Measurements from ENCODE around the gene CPD. TPM values are rescaled to one million over a fixed set of nuclear protein-coding genes. Genes with fewer than 3 reads are reported as not detected.

The CPD gene
- total RNA-seq, 2 experiments from 2014 or later: 26.2 to 30.7 TPM

GRCh38 chr17:30354701-30355100 lies 24.0 kb upstream of the CPD start:
- no peak overlapping the region for H3K4me3 ChIP-seq (ENCODE audit: low read length)
- H3K36me3 ChIP-seq (ENCODE audit: insufficient read depth, low read length): no peaks in the 10 kb centered on the region
- H3K9me3 ChIP-seq (ENCODE audit: control insufficient read depth in 1 of 2, insufficient read depth in 1 of 2, low read length in 2 of 2): no peaks in the 10 kb centered on the region
- Mint-ChIP-seq H3K27me3 (no peaks in the 10 kb centered on the region), H3K36me3 (ENCODE audit: low read depth) (no peaks in the 10 kb centered on the region), H3K4me3 (no peak overlapping the region), H3K27ac (no peak overlapping the region), H3K4me1 (ENCODE audit: low read depth) (no peaks in the 10 kb centered on the region), H3K9me3 (no peaks in the 10 kb centered on the region)
- CTCF ChIA-PET: interaction anchor here (0.8 kb wide), 1 partner anchor 18 kb away, joined by 4 read pairs; no protein-coding TSS in a partner anchor
- POLR2A ChIA-PET: no interaction called here
- no peak for ATAC-seq (ENCODE audit: poor library complexity)
- H3K4me1 ChIP-seq (ENCODE audit: insufficient read depth, low read length): no peaks in the 10 kb centered on the region
- H3K27me3 ChIP-seq (ENCODE audit: control insufficient read depth in 1 of 2, insufficient read depth in 2 of 2, low read length in 2 of 2): no peaks in the 10 kb centered on the region
- no peak overlapping the region for H3K27ac ChIP-seq (ENCODE audit: low read depth in 1 of 2, low read length in 2 of 2)
- DNase-seq: no peak
- intact Hi-C loops (cut with DNase I, micrococcal nuclease): no loop called here
- no peak for TF ChIP-seq CTCF (IDR thresholded peaks at IDR 0.05)

GRCh38 chr17:30357476-30357875 lies 21.3 kb upstream of the CPD start:
- Histone ChIP-seq H3K4me1 (ENCODE audit: insufficient read depth, low read length) (peaks cover 2% of the 10 kb centered on the region), H3K4me3 (ENCODE audit: low read length) (no peak overlapping the region), H3K27me3 (ENCODE audit: control insufficient read depth in 1 of 2, insufficient read depth in 2 of 2, low read length in 2 of 2) (no peaks in the 10 kb centered on the region), H3K9me3 (ENCODE audit: control insufficient read depth in 1 of 2, insufficient read depth in 1 of 2, low read length in 2 of 2) (peaks cover 0 to 10% of the 10 kb centered on the region in 2 experiments), H3K36me3 (ENCODE audit: insufficient read depth, low read length) (no peaks in the 10 kb centered on the region), H3K27ac (ENCODE audit: low read depth in 1 of 2, low read length in 2 of 2) (no peak overlapping the region)
- intact Hi-C loops (cut with DNase I, micrococcal nuclease): no loop called here
- no peak for TF ChIP-seq CTCF (IDR thresholded peaks at IDR 0.05)
- H3K27me3 Mint-ChIP-seq: no peaks in the 10 kb centered on the region
- CTCF ChIA-PET: interaction anchor here (0.7 to 1.5 kb wide), 2 partner anchors 21 to 27 kb away, joined by 3 to 4 read pairs; no protein-coding TSS in a partner anchor
- H3K4me1 Mint-ChIP-seq (ENCODE audit: low read depth): peaks cover 1% of the 10 kb centered on the region
- H3K27ac Mint-ChIP-seq: no peak overlapping the region
- POLR2A ChIA-PET: interaction anchor here (0.5 kb wide), 1 partner anchor 118 kb away, joined by 3 read pairs; no protein-coding TSS in a partner anchor
- H3K4me3 Mint-ChIP-seq: no peak overlapping the region
- DNase-seq (no peak), ATAC-seq (ENCODE audit: poor library complexity) (no peak)
- no peaks in the 10 kb centered on the region for H3K9me3 Mint-ChIP-seq
- H3K36me3 Mint-ChIP-seq (ENCODE audit: low read depth): no peaks in the 10 kb centered on the region

GRCh38 chr17:30358055-30358760 lies 20.5 kb upstream of the CPD start:
- H3K27ac Mint-ChIP-seq: no peak overlapping the region
- POLR2A ChIA-PET: no interaction called here

More at GRCh38 chr17:30358055-30358760, 20.5 kb upstream of the CPD start:
- DNase-seq (no peak), ATAC-seq (ENCODE audit: poor library complexity) (no peak)
- H3K4me3 ChIP-seq (ENCODE audit: low read length): no peak overlapping the region
- CTCF ChIA-PET: interaction anchor here (0.6 to 1.5 kb wide), 2 partner anchors 22 to 74 kb away, joined by 3 to 4 read pairs; no protein-coding TSS in a partner anchor
- H3K36me3 Mint-ChIP-seq (ENCODE audit: low read depth): no peaks in the 10 kb centered on the region
- H3K9me3 ChIP-seq (ENCODE audit: control insufficient read depth in 1 of 2, insufficient read depth in 1 of 2, low read length in 2 of 2): peaks cover 0 to 10% of the 10 kb centered on the region in 2 experiments
- H3K4me1 ChIP-seq (ENCODE audit: insufficient read depth, low read length): peaks cover 10% of the 10 kb centered on the region
- H3K27me3 ChIP-seq (ENCODE audit: control insufficient read depth in 1 of 2, insufficient read depth in 2 of 2, low read length in 2 of 2): no peaks in the 10 kb centered on the region
- H3K36me3 ChIP-seq (ENCODE audit: insufficient read depth, low read length): no peaks in the 10 kb centered on the region
- no peak for TF ChIP-seq CTCF (IDR thresholded peaks at IDR 0.05)
- no peaks in the 10 kb centered on the region for H3K27me3 Mint-ChIP-seq
- intact Hi-C loops (cut with DNase I, micrococcal nuclease): no loop called here
- no peak overlapping the region for H3K27ac ChIP-seq (ENCODE audit: low read depth in 1 of 2, low read length in 2 of 2)
- H3K4me3 Mint-ChIP-seq: no peak overlapping the region
- H3K9me3 Mint-ChIP-seq: no peaks in the 10 kb centered on the region
- peaks cover 9% of the 10 kb centered on the region for H3K4me1 Mint-ChIP-seq (ENCODE audit: low read depth)

All from CD4-positive, alpha-beta T cell (primary cell).